Liver (tissue), 9 donors: ENCODE results near the gene PPP1R3D. TPM values are rescaled to one million over a fixed set of nuclear protein-coding genes. Genes with fewer than 3 reads are reported as not detected.

ENCODE experiments used
- DNase-seq: peaks from one replicate; pipeline ENCODE4 v3.0.0-alpha.2; 2017; ENCODE audit warnings: low spot score
- H3K27ac ChIP-seq, 2 donors: one replicate each; pipeline ENCODE4 v1.7.0; 2013; ENCODE audit warnings: inconsistent platforms in 2 of 2, low read length in 2 of 2, control low read depth in 1 of 2, low read depth in 1 of 2, mild to moderate bottlenecking in 1 of 2
- H3K27me3 ChIP-seq, 4 donors: one replicate each; pipeline versions ENCODE4 v1.6.1 to v1.7.0; 2013; ENCODE audit warnings: low read length in 3 of 4, inconsistent platforms in 1 of 4, mild to moderate bottlenecking in 1 of 4, moderate library complexity in 1 of 4; ENCODE audit not compliant: control insufficient read depth in 4 of 4, insufficient read depth in 4 of 4
- H3K36me3 ChIP-seq, 4 donors: one replicate each; pipeline versions ENCODE4 v1.6.1 to v1.7.0; 2013; ENCODE audit warnings: low read length in 3 of 4, mild to moderate bottlenecking in 3 of 4, low read depth in 1 of 4, moderate library complexity in 1 of 4; ENCODE audit not compliant: control insufficient read depth in 4 of 4, insufficient read depth in 3 of 4
- H3K4me1 ChIP-seq, 4 donors: one replicate each; pipeline versions ENCODE4 v1.6.1 to v1.7.0; 2013; ENCODE audit warnings: low read length in 3 of 4, mild to moderate bottlenecking in 3 of 4, moderate library complexity in 1 of 4; ENCODE audit not compliant: control insufficient read depth in 4 of 4, insufficient read depth in 4 of 4
- H3K4me3 ChIP-seq, 3 donors: one replicate each; pipeline versions ENCODE4 v1.6.1 to v1.7.0; 2013; ENCODE audit warnings: low read length in 3 of 3, control low read depth in 1 of 3, low read depth in 1 of 3, mild to moderate bottlenecking in 1 of 3
- H3K9ac ChIP-seq, 2 donors: one replicate each; pipeline ENCODE4 v1.7.0; 2013; ENCODE audit warnings: low read length in 2 of 2, mild to moderate bottlenecking in 2 of 2, moderate library complexity in 2 of 2, control low read depth in 1 of 2, low read depth in 1 of 2
- H3K9me3 ChIP-seq, 4 donors: one replicate each; pipeline versions ENCODE4 v1.6.1 to v1.7.0; 2013; ENCODE audit warnings: low read length in 3 of 4; ENCODE audit not compliant: control insufficient read depth in 4 of 4
- EGR1 ChIP-seq, 2 donors: IDR thresholded peaks; 2 replicates each; pipeline ENCODE4 v1.6.1; 2016 to 2018; ENCODE audit warnings: antibody characterized with exemption in 2 of 2, low read depth in 2 of 2
- FOXA1 ChIP-seq: IDR thresholded peaks from 2 replicates; pipeline ENCODE4 v1.6.1; 2016; ENCODE audit warnings: antibody characterized with exemption
- FOXA2 ChIP-seq: IDR thresholded peaks from 2 replicates; pipeline ENCODE4 v1.6.1; 2016; ENCODE audit warnings: antibody characterized with exemption
- GABPA ChIP-seq, 2 donors: IDR thresholded peaks in 1 of 2; conservative IDR thresholded peaks in 1 of 2; 2 replicates each; pipeline ENCODE4 v1.6.1; 2016; ENCODE audit warnings: antibody characterized with exemption in 2 of 2, mild to moderate bottlenecking in 1 of 2, moderate library complexity in 1 of 2
- HNF4A ChIP-seq, 2 donors: conservative IDR thresholded peaks; 2 replicates each; pipeline ENCODE4 v1.6.1; 2016; ENCODE audit warnings: antibody characterized with exemption in 2 of 2, mild to moderate bottlenecking in 2 of 2
- HNF4G ChIP-seq: IDR thresholded peaks from 2 replicates; pipeline ENCODE4 v1.6.1; 2016; ENCODE audit warnings: antibody characterized with exemption
- JUND ChIP-seq, 2 donors: IDR thresholded peaks; 2 replicates each; pipeline ENCODE4 v1.6.1; 2016; ENCODE audit warnings: antibody characterized with exemption in 2 of 2
- NR2F2 ChIP-seq: IDR thresholded peaks from 2 replicates; pipeline ENCODE4 v1.6.1; 2016; ENCODE audit warnings: antibody characterized with exemption
- RAD21 ChIP-seq, 2 donors: IDR thresholded peaks; 2 replicates each; pipeline ENCODE4 v1.6.1; 2016; ENCODE audit warnings: antibody characterized with exemption in 2 of 2, mild to moderate bottlenecking in 2 of 2
- RXRA ChIP-seq, 2 donors: IDR thresholded peaks; 2 replicates each; pipeline ENCODE4 v1.6.1; 2017 to 2018; ENCODE audit warnings: antibody characterized with exemption in 2 of 2, mild to moderate bottlenecking in 1 of 2
- SP1 ChIP-seq: IDR thresholded peaks from 2 replicates; pipeline ENCODE4 v1.6.1; 2018; ENCODE audit warnings: antibody characterized with exemption, mild to moderate bottlenecking
- TAF1 ChIP-seq: conservative IDR thresholded peaks from 2 replicates; pipeline ENCODE4 v1.6.1; 2016; ENCODE audit warnings: antibody characterized with exemption, mild to moderate bottlenecking
- YY1 ChIP-seq: IDR thresholded peaks from 2 replicates; pipeline ENCODE4 v1.6.1; 2016; ENCODE audit warnings: antibody characterized with exemption, mild to moderate bottlenecking
- WGBS: extraction: QIAGEN DNeasy Blood & Tissue Kit; methylation state at CpG from one replicate; pipeline ENCODE4 v1.1.7; 2013; 5-methylcytosine and 5-hydroxymethylcytosine counted together
- polyA plus RNA-seq, 2 donors: library from polyadenylated mRNA; stranded (reverse) in 1 of 2; unstranded in 1 of 2; fragments of 200-250 nt in 1 of 2; fragments of >200 nt in 1 of 2; fragmentation: Nextera tagmentation in 1 of 2; extraction: Ambion mirVana in 1 of 2; gene quantifications; one replicate each; pipeline versions ENCODE4 v1.2.1 to v1.2.3, GENCODE V29; 2013 to 2015
- total RNA-seq, 2 donors: library from RNA; depleted of rRNA; stranded (reverse); fragments of >200 nt; gene quantifications; one replicate each; pipeline ENCODE4 v1.2.3, GENCODE V29; 2014
- TF ChIP-seq, protein P1 (sequence below): IDR thresholded peaks from 2 replicates; pipeline ENCODE4 v1.6.1; 2016; ENCODE audit warnings: antibody characterized with exemption, mild to moderate bottlenecking
- TF ChIP-seq, protein P2 (sequence below): IDR thresholded peaks from 2 replicates; pipeline ENCODE4 v1.6.1; 2016; ENCODE audit warnings: antibody characterized with exemption
- TF ChIP-seq, protein P3 (sequence below): IDR thresholded peaks from 2 replicates; pipeline ENCODE4 v1.6.1; 2016; ENCODE audit warnings: antibody characterized with exemption
- TF ChIP-seq, protein P4 (sequence below): fragments of 150-350 bp; IDR thresholded peaks from 2 replicates; pipeline ENCODE4 v1.5.1; 2017; ENCODE audit warnings: improper control_type of control experiment, low read depth, low read length; ENCODE audit not compliant: missing input control
- donor health status: healthy.
- donor health status: healthy.
- donor health status: healthy.
- donor health status: healthy.
- donor health status: healthy.

The PPP1R3D gene
- total and polyA plus RNA-seq, 4 donors = 0.28 to 2.2 (median 1.0) TPM

DNA sequence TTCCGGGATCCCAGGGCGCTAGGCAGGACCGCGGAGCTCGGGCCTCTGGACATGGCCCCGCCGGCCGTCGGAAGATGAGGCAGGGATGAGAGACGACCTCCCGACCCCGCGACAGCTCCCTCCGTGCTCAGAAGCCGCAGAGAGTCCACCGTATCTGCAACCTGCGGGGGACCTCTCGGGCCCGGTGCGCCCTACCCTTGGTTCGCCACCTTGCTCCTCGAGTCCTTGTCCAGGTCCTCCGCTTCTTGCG lies 301 bp downstream of the PPP1R3D start:
- peak overlapping the region; percentile 1 to 80 for H3K9ac ChIP-seq
- TF ChIP-seq FOXA1 = no peak
- TF ChIP-seq, protein P1, sequence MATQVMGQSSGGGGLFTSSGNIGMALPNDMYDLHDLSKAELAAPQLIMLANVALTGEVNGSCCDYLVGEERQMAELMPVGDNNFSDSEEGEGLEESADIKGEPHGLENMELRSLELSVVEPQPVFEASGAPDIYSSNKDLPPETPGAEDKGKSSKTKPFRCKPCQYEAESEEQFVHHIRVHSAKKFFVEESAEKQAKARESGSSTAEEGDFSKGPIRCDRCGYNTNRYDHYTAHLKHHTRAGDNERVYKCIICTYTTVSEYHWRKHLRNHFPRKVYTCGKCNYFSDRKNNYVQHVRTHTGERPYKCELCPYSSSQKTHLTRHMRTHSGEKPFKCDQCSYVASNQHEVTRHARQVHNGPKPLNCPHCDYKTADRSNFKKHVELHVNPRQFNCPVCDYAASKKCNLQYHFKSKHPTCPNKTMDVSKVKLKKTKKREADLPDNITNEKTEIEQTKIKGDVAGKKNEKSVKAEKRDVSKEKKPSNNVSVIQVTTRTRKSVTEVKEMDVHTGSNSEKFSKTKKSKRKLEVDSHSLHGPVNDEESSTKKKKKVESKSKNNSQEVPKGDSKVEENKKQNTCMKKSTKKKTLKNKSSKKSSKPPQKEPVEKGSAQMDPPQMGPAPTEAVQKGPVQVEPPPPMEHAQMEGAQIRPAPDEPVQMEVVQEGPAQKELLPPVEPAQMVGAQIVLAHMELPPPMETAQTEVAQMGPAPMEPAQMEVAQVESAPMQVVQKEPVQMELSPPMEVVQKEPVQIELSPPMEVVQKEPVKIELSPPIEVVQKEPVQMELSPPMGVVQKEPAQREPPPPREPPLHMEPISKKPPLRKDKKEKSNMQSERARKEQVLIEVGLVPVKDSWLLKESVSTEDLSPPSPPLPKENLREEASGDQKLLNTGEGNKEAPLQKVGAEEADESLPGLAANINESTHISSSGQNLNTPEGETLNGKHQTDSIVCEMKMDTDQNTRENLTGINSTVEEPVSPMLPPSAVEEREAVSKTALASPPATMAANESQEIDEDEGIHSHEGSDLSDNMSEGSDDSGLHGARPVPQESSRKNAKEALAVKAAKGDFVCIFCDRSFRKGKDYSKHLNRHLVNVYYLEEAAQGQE = no peak
- no peak for TF ChIP-seq TAF1
- TF ChIP-seq GABPA (IDR thresholded peaks at IDR 0.05 in 1 of 2, conservative IDR thresholded peaks at IDR 0.05 in 1 of 2) = no peak
- TF ChIP-seq YY1 = no peak
- TF ChIP-seq HNF4A (conservative IDR thresholded peaks at IDR 0.05) = no peak
- no peak for TF ChIP-seq FOXA2
- TF ChIP-seq RXRA (IDR thresholded peaks at IDR 0.05) = no peak
- TF ChIP-seq HNF4G = no peak
- TF ChIP-seq JUND (IDR thresholded peaks at IDR 0.05) = no peak
- TF ChIP-seq, protein P2, sequence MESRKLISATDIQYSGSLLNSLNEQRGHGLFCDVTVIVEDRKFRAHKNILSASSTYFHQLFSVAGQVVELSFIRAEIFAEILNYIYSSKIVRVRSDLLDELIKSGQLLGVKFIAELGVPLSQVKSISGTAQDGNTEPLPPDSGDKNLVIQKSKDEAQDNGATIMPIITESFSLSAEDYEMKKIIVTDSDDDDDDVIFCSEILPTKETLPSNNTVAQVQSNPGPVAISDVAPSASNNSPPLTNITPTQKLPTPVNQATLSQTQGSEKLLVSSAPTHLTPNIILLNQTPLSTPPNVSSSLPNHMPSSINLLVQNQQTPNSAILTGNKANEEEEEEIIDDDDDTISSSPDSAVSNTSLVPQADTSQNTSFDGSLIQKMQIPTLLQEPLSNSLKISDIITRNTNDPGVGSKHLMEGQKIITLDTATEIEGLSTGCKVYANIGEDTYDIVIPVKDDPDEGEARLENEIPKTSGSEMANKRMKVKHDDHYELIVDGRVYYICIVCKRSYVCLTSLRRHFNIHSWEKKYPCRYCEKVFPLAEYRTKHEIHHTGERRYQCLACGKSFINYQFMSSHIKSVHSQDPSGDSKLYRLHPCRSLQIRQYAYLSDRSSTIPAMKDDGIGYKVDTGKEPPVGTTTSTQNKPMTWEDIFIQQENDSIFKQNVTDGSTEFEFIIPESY = no peak
- TF ChIP-seq NR2F2 = no peak
- TF ChIP-seq EGR1 (IDR thresholded peaks at IDR 0.05; ENCODE audit: low read depth in 2 of 2) = no peak
- TF ChIP-seq, protein P3, sequence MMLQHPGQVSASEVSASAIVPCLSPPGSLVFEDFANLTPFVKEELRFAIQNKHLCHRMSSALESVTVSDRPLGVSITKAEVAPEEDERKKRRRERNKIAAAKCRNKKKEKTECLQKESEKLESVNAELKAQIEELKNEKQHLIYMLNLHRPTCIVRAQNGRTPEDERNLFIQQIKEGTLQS = no peak
- TF ChIP-seq SP1 = no peak
- H3K4me1 ChIP-seq = peaks cover 8 to 17% (median 13%) of the 10 kb centered on the region in 4 donors
- H3K4me3 ChIP-seq = peak overlapping the region; percentile 78 to 97 (median 80)
- peaks cover 0 to 2% (median 0%) of the 10 kb centered on the region in 4 donors for H3K9me3 ChIP-seq
- 3% methylated on average over 24 of the region's 24 CpGs for WGBS
- no peak for DNase-seq
- H3K27ac ChIP-seq = peak overlapping the region; percentile 96 to 97
- H3K36me3 ChIP-seq = peaks cover 0 to 8% (median 5%) of the 10 kb centered on the region in 4 donors
- no peaks in the 10 kb centered on the region for H3K27me3 ChIP-seq

DNA sequence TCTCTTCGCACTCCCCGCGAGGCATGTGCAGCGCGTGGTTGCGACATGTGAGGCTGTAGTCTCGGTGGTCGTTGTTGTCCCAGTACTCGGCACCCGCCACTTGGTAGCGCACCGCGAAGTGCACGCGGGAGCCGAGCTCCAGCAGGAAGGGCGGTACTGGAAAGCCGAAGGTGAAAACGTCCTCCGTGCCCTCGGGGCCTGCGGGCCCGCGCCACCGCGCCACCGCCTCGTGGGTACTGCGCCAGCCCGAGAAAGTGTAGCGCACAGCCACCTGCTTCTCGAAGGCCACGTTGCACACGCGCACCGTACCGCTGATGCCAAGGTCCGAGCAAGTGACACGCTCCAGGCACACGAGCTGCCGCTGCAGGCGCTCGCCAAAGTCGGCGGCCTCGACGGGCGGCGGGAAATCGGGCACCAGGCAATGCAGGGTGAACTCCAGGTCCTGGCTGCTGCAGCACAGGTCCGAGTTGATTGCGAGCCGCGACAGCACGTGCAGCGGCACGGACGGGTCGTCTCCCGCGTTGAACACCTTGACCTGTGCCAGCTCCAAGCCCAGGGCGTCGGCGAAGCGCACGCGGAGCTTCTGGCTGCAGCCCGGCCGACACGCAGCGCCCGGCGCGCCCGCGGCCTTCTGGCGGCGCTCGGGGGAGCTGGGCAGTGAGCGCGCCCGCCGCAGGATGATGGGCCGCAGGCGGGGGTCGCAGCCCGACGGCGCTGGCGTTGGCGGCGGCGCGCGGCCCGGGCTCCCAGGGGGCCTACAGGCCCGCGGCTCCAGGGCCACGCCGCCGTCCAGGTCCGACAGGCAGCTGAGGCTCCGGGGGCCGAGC lies 840 bp downstream of the PPP1R3D start:
- Histone ChIP-seq H3K4me1 (peaks cover 8 to 17% (median 13%) of the 10 kb centered on the region in 4 donors), H3K9ac (no peak overlapping the region), H3K4me3 (peak overlapping the region; percentile 78 to 97 (median 80)), H3K27ac (peak overlapping the region; percentile 96 to 97), H3K27me3 (no peaks in the 10 kb centered on the region), H3K36me3 (peaks cover 0 to 4% (median 2%) of the 10 kb centered on the region in 4 donors), H3K9me3 (peaks cover 0 to 2% (median 0%) of the 10 kb centered on the region in 4 donors)
- no peak for DNase-seq
- WGBS = 55% methylated on average over 104 of the region's 104 CpGs
- TF ChIP-seq, protein P1 = no peak
- TF ChIP-seq YY1 = no peak
- no peak for TF ChIP-seq RAD21 (IDR thresholded peaks at IDR 0.05)
- no peak for TF ChIP-seq RXRA (IDR thresholded peaks at IDR 0.05)
- no peak for TF ChIP-seq NR2F2
- TF ChIP-seq, protein P2 = no peak
- TF ChIP-seq TAF1 = no peak
- no peak for TF ChIP-seq FOXA2
- no peak for TF ChIP-seq HNF4G
- no peak for TF ChIP-seq HNF4A (conservative IDR thresholded peaks at IDR 0.05)
- TF ChIP-seq, protein P4, sequence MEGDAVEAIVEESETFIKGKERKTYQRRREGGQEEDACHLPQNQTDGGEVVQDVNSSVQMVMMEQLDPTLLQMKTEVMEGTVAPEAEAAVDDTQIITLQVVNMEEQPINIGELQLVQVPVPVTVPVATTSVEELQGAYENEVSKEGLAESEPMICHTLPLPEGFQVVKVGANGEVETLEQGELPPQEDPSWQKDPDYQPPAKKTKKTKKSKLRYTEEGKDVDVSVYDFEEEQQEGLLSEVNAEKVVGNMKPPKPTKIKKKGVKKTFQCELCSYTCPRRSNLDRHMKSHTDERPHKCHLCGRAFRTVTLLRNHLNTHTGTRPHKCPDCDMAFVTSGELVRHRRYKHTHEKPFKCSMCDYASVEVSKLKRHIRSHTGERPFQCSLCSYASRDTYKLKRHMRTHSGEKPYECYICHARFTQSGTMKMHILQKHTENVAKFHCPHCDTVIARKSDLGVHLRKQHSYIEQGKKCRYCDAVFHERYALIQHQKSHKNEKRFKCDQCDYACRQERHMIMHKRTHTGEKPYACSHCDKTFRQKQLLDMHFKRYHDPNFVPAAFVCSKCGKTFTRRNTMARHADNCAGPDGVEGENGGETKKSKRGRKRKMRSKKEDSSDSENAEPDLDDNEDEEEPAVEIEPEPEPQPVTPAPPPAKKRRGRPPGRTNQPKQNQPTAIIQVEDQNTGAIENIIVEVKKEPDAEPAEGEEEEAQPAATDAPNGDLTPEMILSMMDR = no peak
- TF ChIP-seq EGR1 (IDR thresholded peaks at IDR 0.05; ENCODE audit: low read depth in 2 of 2) = no peak
